ENCODE measurements around the gene PHF21B.

PHF21B gene

GRCh38 chr22:44979154-44979553 is 30.7 kb downstream of the PHF21B start:
- no peaks in the 10 kb centered on the region for H3K9me3 ChIP-seq (ENCODE audit: control insufficient read depth, insufficient read depth, low read depth, low read length)
- POLR2A ChIA-PET = no interaction called here
- no peak overlapping the region for H3K4me3 ChIP-seq (ENCODE audit: low read depth, low read length)
- H3K4me1 ChIP-seq (ENCODE audit: control insufficient read depth, insufficient read depth, low read length) = no peaks in the 10 kb centered on the region
- CTCF ChIA-PET = no interaction called here
- H3K36me3 ChIP-seq (ENCODE audit: control insufficient read depth in 2 of 2, insufficient read depth in 1 of 2, low read length in 2 of 2) = no peaks in the 10 kb centered on the region
- no peak overlapping the region for H3K27ac ChIP-seq (ENCODE audit: extremely low read depth, low read depth, low read length)
- TF ChIP-seq ZNF26 (tag by site-specific recombination; IDR thresholded peaks at IDR 0.05) = no peak
- no peak for TF ChIP-seq ZNF549 (tag by site-specific recombination; IDR thresholded peaks at IDR 0.05)
- TF ChIP-seq ZNF664 (tag by site-specific recombination; IDR thresholded peaks at IDR 0.05) = no peak
- no peak for TF ChIP-seq ZNF704 (tag by site-specific recombination; IDR thresholded peaks at IDR 0.05)
- TF ChIP-seq ZNF76 (tag by site-specific recombination; IDR thresholded peaks at IDR 0.05; ENCODE audit: borderline replicate concordance, low read depth) = no peak
- TF ChIP-seq ZNF626 (tag by site-specific recombination; IDR thresholded peaks at IDR 0.05) = no peak
- no peak for TF ChIP-seq ZSCAN18 (tag by site-specific recombination; IDR thresholded peaks at IDR 0.05)
- TF ChIP-seq ELK4 (IDR thresholded peaks at IDR 0.05; ENCODE audit: borderline replicate concordance, low read depth, low read length) = no peak
- TF ChIP-seq ZNF274 (IDR thresholded peaks at IDR 0.05; ENCODE audit: low read length) = no peak
- no peak for TF ChIP-seq ZNF274 (tag by site-specific recombination; IDR thresholded peaks at IDR 0.05; ENCODE audit: borderline replicate concordance)
- no peak for TF ChIP-seq ZNF645 (tag by site-specific recombination; IDR thresholded peaks at IDR 0.05)
- no peak for TF ChIP-seq ZNF530 (tag by site-specific recombination; IDR thresholded peaks at IDR 0.05; ENCODE audit: low read depth)

- H3K36me3 ChIP-seq (ENCODE audit: control insufficient read depth in 2 of 2, insufficient read depth in 1 of 2, low read length in 2 of 2) = no peaks in the 10 kb centered on the region
- H3K27ac ChIP-seq (ENCODE audit: extremely low read depth, low read depth, low read length) = no peak overlapping the region
- POLR2A ChIA-PET = interaction anchor here (1.2 kb wide), 1 partner anchor 120 kb away, joined by 4 read pairs; no protein-coding TSS in a partner anchor
- H3K9me3 ChIP-seq (ENCODE audit: control insufficient read depth, insufficient read depth, low read depth, low read length) = no peaks in the 10 kb centered on the region
- no peaks in the 10 kb centered on the region for H3K4me1 ChIP-seq (ENCODE audit: control insufficient read depth, insufficient read depth, low read length)
- CTCF ChIA-PET = interaction anchor here (0.5 to 2.0 kb wide), 13 partner anchors 26 to 199 kb away, joined by 3 to 7 read pairs (median 4); no protein-coding TSS in a partner anchor
- no peak overlapping the region for H3K4me3 ChIP-seq (ENCODE audit: low read depth, low read length)
- TF ChIP-seq HIC1 (tag by site-specific recombination; IDR thresholded peaks at IDR 0.05) (no peak), SETDB1 (IDR thresholded peaks at IDR 0.05; ENCODE audit: insufficient read length, low read length) (no peak), ZNF26 (tag by site-specific recombination; IDR thresholded peaks at IDR 0.05) (no peak), ZNF266 (tag by site-specific recombination; IDR thresholded peaks at IDR 0.05; ENCODE audit: low read depth) (no peak), KLF9 (tag by site-specific recombination; IDR thresholded peaks at IDR 0.05; ENCODE audit: low read depth) (peak; percentile 95), EGR2 (tag by site-specific recombination; IDR thresholded peaks at IDR 0.05; ENCODE audit: low read depth) (0 out of 2 replicates have a peak, but pooled peaks have one; percentile 15), PATZ1 (tag by site-specific recombination; IDR thresholded peaks at IDR 0.05) (0 out of 2 replicates have a peak, but pooled peaks have one; percentile 28)
These were observed 34.2 kb downstream of the PHF21B start for GRCh38 chr22:44975427-44976262.

Data from HEK293 (cell line).